ENCODE results near the gene ZBTB48.
"Not testable (repeated sequence)": the region's sequence is repeated elsewhere in the genome, so short reads cannot be mapped to it uniquely, and the experiment has no call there.

ZBTB48 gene

DNA sequence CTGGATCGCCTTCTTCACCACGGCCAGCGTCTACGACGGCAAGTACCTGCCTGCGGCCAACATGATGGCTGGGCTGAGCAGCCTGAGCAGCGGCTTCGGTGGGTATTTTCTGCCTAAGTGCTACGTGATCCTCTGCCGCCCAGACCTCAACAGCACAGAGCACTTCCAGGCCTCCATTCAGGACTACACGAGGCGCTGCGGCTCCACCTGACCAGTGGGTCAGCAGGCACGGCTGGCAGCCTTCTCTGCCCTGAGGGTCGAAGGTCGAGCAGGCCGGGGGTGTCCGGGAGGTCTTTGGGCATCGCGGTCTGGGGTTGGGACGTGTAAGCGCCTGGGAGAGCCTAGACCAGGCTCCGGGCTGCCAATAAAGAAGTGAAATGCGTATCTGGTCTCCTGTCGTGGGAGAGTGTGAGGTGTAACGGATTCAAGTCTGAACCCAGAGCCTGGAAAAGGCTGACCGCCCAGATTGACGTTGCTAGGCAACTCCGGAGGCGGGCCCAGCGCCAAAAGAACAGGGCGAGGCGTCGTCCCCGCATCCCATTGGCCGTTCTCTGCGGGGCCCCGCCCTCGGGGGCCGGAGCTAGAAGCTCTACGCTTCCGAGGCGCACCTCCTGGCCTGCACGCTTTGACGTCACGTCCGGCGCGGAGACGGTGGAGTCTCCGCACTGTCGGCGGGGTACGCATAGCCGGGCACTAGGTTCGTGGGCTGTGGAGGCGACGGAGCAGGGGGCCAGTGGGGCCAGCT is at the start of gene ZBTB48:
Gene ZBTB48, plus strand, starts transcription at position 621 of the 745 bp plus-strand sequence. CDS start 616 bp downstream, outside the sequence.
- DNase-seq: peak; percentile 83

DNA sequence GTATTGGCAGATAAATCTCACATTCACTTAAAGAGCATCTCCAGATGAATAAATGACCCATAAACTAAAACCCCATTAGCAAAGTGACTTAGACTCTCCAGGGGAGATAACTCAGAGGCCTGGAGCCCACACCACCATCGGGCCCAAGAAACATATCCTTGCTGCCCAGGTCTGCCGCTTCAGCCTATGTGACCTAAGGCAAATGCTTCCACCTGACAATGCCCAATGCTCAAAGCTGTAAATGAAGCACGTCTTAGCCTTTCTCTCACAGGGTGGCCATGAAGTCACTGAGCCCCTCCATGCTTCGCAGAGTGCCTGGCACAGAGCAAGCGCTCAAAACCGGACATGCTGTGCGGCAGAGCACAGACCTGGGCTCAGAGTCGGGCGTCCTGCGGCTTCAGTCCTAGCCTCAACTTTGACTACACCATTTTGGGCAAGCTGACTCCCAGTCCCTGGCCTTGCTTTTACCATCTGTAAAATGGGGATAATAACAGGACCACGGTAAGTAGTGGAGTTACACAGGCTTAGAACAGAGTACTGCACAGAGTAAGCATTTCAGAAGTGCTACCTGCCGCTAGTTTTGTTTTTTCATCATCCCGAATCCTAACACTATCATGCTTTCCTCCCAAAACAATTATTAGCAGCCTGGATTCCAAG is 49.2 kb upstream of the ZBTB48 start:
- no peak for DNase-seq

DNA sequence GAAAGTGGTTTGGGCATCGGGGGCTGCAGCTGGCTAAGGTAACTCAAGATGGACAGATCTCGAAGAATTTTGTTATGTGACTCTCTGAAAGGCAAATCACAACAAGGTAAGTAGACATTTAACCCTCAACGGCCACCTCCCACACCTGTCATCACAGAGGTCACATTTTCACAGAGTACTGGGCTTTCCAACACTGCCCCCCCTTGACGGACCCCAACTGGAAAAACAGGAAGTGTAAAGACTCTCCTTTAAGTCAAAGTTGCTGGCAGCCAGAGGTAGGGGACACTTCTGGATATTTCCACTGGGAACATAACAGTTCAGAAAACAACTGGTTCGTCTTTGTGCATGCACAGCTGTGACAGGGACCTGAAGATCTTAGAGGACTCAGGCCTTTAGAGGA is 47.8 kb upstream of the ZBTB48 start:
- no peak for DNase-seq

DNA sequence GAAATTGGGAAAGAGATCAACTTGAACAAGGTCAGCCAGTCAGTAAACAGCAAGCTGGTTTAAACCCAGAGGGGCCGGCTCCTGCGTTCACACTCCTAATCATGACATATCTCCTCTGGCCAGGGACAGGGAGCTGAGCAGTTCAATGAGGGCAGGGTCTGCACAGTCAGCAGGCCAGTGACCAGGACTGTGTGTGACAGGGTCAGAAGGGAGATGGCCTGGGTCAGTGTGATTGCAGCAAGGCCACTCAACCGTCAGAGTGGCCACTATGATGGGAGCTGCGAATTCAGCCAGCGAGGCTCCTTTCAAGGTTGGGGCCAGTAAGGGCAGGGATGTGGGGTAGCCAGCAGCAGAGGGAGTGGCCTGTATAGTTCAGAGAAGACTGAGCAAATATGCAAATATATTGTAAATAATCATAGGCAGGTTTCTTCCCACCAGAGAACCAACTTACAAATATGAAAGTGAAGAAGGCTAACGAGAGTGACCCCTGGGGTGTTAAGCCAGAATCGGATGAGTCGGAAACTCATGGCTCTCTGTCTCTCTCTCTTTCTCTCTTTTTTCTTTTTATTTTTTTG is 45.5 kb upstream of the ZBTB48 start:
- no peak for DNase-seq

DNA sequence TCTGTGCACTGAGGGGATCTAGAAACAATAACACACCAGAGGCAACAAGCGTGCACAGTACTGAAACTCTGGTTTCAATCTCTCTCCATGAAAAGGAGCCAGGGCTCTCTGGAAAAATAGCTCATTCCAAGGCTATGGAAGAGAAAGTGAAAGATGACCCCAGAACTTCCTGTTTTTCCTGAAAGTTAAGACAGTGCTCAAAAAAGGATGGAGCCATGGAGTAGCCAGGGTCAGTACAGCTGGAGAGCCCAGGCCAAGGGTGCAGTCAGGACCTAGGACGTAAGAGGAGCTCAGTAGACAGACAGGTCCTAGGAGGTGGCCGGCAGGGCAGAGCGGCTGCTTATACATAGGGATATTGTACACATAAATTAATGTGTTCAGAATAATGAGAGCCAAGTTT is 44.6 kb upstream of the ZBTB48 start:
- DNase-seq: no peak

DNA sequence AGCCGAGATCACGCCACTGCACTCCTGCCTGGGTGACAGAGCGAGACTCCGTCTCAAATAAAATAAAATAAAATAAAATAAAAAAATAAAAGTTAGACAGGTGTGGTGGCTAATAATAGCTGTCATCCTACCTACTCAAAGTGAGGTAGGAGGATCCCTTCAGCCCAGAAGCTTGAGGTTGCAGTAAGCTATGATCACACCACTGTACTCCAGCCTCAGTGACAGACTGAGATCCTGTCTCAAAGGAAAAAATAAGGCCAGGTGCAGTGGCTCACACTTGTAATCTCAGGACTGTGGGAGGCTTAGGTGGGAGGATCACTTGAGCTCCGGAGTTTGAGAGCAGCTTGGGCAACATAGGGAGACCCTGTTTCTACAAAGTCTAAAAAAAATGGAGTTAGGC is 43.5 kb upstream of the ZBTB48 start:
- DNase-seq: no peak

DNA sequence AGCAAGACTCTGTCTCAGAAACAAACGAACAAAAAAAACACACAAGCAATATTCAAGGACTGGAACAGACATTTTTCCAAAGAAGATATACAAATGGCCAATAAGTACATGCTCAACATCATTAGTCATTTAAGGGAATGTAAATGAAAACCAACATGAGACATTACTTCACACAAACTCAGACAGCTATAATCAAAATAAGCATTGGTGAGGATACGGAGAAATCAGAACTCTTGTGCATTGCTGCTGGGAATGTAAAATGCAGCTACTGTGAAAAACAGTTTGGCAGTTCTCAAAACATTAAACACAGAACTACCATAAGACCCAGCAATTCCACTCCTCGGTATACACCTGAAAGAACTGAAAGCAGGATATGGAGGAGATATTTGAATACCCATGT is 40.8 kb upstream of the ZBTB48 start:
- no peak for DNase-seq

DNA sequence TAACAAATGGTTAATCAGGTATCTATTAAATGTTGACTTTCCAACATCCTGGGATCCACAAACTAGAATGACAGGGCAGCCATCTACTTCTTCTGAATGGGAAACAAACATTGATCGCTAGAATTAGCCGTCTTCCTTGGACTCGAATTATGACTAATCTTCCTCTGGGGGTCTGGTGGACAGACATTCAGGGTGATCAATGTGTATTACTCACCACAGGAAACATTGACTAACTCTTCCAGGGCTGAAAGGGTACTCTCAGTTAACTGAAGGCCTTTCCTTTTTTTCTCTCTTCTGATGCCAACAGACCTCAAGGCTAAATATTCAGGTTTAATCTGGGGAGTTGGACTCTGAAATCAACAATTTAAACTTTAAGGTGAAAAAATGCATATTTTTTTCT is 35.0 kb upstream of the ZBTB48 start:
- DNase-seq: no peak

DNA sequence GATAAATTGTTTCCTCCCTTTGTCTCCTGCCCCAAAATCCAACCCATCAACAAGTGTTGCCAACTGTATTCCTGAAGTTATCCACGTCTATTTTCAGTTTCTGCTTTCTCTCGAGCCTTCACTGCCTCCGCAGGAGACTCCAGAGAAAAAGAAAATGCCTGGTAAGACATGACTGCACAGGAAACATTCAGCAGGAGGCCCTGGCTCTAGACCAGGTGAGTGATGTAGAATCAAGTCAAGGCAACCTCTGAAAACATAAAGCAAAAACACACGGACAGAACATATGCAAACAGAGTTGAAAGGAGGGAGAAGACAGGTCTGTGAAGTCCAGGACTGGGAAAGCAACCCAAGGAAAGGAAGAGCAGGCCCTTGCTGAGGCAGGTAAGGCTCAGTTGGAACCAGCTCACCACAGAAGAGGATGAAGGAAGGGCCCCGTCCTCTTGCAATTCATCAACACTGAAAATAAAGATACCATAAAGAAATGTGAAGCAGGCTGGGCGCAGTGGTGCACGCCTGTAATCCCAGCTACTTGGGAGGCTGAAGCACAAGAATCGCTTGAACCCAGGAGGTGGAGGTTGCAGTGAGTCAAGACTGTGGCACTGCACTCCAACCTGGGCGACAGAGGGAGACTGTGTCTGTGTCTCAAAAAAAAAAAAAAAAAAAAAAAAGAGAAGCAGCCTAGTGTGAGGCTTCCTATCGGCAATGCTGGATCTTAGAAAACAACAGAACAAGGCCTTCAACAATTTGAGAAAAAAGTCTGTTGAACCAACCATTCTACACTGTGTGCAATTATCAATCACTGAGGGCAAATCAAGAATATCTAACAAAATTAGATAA is 34.3 kb upstream of the ZBTB48 start:
- no peak for DNase-seq

DNA sequence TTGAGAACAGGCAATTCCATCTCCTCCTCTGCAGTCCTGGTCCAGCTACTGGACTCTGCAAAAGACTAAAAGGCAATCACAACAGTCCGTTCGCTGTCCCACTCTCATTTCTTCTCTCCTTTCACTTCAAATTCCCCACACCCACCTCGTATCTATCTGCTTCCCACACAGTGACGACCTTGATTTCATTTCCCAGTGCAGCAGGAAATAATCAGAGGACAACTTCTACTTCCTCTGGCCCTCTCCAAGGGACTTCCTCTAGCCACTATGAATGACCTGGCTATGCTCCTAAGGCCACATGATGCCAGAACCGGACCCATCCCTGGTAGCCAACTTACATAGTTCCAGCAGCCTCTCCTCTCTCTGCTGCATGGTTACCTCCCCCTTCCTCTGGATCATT is 33.5 kb upstream of the ZBTB48 start:
- DNase-seq: no peak

DNA sequence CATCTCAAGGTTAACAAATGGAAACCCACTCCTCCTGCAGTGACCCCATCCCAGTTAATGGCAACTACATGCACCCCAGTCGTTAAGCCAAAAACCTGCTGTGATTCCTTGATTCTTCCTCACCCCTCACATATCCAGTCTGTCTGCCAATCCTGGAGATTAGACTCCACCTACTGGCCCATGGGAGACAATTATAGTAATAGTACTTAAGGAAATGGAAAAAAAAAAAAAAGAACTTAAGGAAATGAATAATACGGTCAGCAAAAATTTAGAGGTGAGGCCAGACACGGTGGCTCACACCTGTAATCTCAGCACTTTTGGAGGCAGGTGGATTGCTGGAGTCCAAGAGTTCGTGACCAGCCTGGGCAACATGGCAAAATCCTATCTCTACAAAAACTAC is 32.5 kb upstream of the ZBTB48 start:
- no peak for DNase-seq

DNA sequence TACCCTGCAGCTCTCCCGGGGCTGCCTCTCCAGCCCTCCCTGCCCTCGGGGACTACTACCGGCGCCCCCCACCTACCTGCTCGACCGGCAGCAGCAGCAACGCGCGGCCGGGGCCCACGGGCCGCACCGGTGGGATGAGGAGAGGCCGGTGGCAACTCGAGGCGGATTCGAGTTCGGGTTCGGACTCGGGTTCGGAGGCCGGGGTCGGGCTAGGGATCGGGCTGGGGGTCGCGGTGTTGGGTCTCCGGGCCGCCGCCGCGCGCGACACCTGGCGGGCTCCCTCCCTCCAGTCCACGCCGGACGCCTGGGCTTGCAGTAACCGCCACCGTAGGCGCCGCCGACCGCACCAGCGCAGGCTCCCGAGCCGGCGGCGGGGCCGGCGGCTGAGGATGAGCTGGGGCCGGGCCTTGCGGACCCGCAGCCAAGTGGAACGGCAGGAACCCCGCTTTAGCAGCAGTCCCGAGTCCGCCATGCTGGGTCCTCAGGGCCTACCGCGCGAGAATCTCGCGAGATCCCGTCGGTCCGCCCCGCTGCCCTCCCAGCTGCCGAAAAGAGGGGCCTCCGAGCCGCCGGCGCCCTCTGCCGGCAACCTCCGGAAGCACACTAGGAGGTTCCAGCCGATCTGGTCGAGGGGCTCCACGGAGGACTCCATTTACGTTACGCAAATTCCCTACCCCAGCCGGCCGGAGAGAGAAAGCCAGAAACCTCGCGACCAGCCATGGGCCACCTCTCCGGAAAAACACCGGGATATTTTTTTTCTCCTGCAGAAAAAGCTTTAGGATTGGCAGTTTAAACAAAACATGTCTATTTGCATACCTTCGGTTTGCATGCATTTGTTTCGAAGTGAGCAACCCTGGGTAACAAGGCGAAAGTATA is 25.5 kb upstream of the ZBTB48 start, which contains the start of gene NOL9:
Gene NOL9, minus strand, starts transcription at position 483 of the 876 bp plus-strand sequence. Its CDS starts 11 bp downstream, at position 472.
- DNase-seq: peak; percentile 37

DNA sequence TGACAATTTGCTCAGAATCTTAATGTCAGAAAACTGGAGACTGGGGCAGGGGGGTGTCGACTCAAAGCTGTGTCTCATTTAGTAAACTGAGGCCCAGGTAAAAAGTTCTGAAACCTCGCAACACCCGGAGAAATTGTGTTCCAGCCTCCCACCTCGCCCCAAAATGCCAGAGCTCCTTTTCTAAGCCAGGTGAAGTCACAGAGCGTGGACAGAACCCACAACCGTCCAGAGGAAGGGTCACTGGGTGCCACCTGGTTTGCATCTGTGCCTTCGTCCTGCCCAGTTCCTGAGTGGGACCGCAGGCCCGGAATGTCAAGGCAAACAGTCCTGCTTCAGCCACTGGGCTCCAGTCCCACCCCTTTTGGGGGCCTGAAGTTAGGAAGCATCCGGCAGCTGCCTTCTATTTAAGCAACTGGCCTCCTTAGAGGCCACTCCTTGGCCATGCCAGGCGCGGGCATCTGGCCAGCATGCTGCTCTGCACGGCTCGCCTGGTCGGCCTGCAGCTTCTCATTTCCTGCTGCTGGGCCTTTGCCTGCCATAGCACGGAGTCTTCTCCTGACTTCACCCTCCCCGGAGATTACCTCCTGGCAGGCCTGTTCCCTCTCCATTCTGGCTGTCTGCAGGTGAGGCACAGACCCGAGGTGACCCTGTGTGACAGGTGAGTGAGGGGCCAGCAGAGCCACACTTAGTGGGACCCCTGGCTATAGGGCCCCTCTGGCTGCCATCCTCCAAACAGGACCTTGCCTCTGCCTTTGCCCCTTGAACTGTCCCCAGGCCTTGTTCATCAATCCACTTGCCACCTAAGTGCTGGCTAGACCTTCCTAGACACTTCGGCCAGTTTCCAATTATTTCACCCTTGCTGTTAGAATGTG is 24.7 kb upstream of the ZBTB48 start, which contains the start of gene TAS1R1:
Gene TAS1R1, plus strand, starts transcription at position 401 of the 872 bp plus-strand sequence. Its CDS starts 67 bp downstream, at position 468.
- DNase-seq: no peak

DNA sequence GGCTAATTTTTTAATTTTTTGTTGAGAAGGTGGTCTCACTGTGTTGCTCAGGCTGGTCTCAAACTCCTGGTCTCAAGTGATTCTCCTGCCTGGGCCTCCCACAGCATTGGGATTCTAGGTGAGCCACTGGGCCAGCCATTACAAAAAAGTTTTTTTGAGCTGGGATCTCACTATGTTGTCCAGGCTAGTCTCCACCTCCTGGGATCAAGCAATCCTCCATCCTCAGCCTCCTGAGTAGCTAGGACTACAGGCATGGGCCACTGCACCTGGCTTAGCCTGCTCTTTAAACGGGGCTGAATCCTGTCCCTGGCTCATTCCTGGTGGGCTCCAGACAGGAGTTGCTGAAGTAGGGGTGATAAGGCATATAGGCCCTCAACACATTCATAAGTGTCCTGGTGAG is 22.2 kb upstream of the ZBTB48 start:
- no peak for DNase-seq

DNA sequence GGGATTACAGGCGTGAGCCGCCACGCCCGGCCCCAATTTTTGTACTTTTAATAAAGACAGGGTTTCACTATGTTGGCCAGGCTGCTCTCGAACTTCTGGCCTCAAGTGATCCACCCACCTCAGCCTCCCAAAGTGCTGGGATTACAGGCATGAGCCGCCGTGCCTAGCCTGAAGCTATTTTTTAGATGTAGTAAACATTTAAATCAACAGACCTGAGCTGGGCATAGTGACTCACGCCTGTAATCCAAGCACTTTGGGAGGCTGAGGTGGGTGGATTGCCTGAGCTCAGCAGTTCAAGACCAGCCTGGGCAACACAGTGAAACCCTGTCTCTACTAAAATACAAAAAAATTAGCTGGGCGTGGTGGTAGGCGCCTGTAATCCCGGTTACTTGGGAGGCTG is 20.6 kb upstream of the ZBTB48 start:
- not testable (repeated sequence) for DNase-seq

DNA sequence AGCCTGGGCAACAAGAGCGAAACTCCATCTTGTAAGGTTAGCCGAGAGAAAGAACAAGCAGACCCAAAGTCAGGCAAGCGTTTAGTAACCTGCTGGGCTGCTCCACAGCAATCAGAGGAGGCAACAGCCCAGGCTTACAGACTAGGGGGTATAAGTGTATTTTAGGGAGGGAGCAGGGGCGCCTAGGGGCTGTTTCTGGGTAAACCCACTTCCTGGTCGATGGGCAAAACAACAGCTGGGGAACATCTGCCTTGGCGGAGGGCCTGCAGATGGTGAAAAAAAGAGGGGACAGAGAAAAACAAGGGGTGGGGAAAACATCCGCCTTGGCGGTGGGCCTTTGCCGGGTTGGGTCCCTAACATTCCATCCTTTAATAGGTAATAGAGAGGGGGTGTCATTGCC is 19.5 kb upstream of the ZBTB48 start:
- DNase-seq: no peak

DNA sequence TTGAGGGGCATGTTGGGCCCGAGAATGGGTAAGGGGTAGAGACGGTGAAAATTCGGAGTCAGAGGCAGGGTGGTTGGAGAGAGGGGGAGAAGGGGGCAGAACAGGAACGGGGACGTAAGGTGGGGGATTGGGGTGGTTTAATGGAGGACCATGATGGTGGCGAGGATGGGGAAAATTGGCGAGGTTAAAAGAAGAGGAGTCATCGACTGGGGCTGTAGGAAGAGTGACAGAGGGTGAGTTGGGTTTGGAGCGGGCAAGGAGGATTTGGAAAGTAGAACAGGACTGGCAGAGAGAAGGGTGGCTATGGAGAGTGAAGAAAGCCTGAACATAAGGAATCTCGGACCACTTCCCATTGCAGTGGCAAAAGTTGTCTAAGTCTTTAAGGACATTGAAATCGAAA is 10.8 kb upstream of the ZBTB48 start:
- no peak for DNase-seq

DNA sequence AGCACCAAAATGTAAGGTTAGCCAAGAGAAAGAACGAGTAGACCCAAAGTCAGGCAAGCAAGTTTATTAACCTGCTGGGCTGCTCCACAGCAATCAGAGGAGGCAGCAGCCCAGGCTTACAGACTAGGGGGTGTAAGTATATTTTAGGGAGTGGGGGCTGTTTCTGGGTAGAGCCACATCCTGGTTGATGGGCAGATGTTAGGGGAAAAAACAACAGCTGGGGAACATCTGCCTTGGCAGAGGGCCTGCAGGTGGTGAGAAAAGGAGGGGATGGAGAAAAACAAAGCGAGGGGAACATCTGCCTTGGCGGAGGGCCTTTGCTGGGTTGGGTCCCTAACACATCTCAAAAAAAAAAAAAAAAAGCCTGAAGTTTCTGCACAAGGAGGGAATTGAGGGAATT is 9.7 kb upstream of the ZBTB48 start:
- DNase-seq: no peak

DNA sequence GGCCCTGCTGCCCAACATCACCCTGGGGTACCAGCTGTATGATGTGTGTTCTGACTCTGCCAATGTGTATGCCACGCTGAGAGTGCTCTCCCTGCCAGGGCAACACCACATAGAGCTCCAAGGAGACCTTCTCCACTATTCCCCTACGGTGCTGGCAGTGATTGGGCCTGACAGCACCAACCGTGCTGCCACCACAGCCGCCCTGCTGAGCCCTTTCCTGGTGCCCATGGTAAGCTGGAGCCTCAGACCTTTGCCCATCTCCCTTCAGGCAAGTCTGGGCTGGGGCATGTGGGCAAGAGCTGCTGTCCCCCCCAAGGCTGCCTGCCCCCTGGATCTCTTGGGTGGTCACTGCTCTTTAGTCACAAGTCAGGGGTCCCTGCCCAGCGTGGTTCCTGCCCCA is 8.8 kb upstream of the ZBTB48 start:
- DNase-seq: no peak

DNA sequence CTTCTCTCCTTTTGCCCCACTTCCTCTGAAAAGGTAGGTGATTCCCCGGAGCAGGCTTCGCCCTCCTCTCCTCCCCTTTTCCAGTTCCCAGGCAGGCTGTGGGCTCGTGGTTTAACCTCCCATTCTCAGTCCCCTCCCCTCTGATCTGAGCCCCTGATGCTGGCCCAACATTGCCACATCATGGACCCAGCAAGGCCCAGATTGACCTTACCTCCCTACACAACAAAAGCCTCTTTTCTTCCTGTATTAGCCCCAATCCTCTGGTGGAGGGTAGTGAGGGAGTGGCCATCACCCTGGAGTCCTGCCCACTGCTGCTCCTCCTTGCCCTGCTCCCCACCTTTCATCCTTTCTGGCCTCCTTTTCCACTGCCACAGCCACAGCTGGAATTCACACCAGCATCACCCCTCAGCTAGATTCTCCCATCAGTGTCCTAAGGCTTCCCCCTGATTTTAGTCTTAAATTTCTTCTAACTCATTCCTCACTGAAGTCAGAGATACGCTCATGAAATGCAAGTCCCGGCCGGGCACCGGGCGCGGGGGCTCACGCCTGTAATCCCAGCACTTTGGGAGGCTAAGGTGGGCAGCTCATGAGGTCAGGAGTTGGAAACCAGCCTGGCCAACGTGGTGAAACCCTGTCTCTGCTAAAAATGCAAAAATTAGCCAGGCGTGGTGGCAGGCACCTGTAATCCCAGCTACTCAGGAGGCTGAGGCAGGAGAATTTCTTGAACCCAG is 7.0 kb upstream of the ZBTB48 start:
- DNase-seq: no peak

Data from NCI-H748 treated with DMSO at 0.1 percent for 48 hours (cell line).